HG03159 (cell line): ENCODE measurements around the gene NRXN3.
"Not testable (repeated sequence)": the region's sequence is repeated elsewhere in the genome, so short reads cannot be mapped to it uniquely, and the experiment has no call there.

Experiments used
- ATAC-seq: cut with Tn5 transposase; IDR thresholded peaks from one replicate; pipeline ENCODE4 v1.9.1; 2021; ENCODE audit warnings: mild to moderate bottlenecking, moderate library complexity; ENCODE audit not compliant: unreplicated experiment

The NRXN3 gene

GRCh38 chr14:78566026-78566858 lies 396.1 kb downstream of the NRXN3 start:
- ATAC-seq, result peak; percentile 96

- ATAC-seq, result no peak
Measured at GRCh38 chr14:78566859-78567172, 396.6 kb downstream of the NRXN3 start.

DNA sequence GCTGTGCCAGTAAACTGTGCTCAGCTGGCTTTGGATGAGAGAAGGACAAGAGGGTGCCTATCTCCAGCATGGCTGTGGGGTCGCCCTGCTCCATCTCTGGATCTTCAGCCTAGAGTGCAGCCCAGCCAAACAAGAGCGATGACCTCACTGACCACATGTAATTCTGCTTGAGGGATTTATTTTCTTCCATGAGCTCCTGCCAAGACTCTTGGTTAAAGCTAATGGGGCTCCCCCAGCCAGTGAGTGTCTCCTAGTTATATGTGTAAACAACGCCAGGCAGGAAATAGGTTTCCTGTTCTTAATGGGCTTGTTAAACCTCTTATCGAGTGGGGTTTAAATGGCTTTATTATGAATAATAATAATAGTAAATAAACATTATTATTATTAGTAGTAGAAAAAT lies 397.2 kb downstream of the NRXN3 start:
- no peak for ATAC-seq

- ATAC-seq, result not testable (repeated sequence)
Measured at GRCh38 chr14:78573736-78574135, 403.6 kb downstream of the NRXN3 start.

GRCh38 chr14:78576437-78577166 lies 406.4 kb downstream of the NRXN3 start:
- ATAC-seq, result no peak

DNA sequence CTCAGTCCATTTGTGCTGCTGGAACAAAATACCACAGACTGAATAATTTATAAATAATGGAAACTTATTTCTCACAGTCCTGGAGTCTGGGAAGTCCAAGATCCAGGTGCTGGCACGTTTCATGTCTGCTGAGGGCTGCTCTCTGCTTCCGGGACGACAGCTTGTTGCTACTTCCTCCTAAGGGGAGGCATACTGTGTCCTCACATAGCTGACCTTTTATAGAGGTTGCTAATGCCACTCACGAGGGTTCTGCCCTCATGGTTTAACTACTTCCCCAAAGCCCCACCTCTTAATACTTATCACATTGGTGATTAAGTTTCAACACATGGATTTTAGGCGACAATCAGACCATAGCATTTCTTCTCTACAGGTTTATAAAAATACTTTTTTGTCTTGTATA lies 411.1 kb downstream of the NRXN3 start:
- no peak for ATAC-seq

DNA sequence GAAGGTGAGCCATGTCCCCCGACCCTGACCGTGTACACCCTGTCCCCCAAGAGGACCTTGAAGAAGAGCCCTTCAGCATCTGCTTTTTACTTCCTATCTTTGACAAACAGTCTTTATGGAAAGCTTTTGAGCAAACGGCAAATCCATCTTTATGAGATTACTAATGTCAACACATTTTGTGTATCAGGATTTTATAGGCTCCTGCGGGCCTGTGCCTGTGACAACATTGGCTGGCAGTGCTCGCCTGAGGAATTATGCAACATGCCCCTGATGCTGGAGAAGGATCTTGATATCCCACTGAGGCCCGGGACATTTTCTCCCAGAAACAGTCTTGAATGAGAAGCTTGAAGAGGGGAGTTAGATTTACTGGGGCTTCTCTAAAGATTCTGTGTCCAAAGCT lies 416.5 kb downstream of the NRXN3 start:
- no peak for ATAC-seq

DNA sequence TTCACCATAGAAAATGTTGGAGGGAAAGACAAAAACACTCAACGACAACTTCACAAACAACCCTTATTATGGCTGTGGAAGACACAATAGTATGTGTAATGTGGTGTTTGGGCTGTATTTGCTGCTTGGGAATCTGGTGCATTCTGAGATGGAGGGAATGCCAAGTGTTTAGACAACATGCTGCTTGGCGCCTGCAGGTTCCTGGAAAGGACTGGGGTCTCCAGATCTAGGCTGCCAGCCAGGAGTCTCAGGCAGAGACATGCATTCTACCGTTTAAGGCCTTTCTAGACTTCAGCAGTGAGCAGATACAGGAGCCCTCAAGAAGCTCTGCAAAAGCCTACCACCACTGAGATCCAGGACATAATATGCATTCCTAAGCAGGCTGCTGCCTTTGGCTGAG lies 418.7 kb downstream of the NRXN3 start:
- no peak for ATAC-seq

DNA sequence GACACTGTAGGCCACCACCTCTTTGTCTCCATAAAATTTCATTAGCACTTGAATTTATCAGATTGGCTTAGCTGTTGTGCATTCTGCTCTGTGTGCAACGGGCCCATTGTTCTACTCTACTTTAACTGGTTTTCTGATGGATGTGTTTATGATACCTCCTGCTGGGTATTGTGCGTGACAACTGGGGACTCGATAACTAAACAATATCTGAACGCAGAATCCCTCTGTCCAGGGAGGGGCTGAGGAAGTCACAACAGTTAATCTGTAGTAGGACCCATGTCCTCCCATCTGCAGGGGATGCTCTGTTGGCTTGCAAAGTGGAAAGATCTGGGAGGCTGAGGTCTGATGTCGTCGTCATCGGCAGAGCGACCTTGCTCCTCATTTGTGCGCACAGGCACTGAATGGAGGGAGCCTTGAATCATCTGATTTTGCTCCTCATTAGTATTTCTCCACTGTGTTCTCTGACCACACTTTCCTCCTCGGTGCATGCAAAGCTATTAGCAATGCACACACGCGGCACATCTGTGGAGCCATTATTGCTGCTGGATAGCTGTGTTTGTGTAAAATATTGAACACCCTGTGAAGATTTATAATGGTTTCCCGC lies 422.5 kb downstream of the NRXN3 start:
- no peak for ATAC-seq

DNA sequence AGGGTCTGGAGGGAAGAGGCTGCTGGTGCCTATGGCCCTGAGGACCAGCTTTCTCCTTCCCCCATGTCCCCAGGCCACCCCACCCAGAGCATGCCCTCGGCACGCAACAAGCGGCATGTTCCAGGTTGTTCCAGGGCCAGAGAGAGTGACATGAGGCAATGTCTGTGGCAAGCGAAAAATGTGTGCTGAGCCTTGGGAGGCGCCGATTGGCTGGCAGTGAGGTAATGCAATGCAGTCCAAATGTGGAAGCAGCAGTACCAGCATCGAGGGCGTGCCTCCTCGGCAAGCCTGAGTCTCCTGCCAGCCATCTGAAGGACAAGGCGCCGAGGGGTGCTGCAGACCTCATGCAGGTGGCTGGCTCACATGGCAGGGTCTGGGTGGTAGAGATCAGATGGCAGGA lies 423.8 kb downstream of the NRXN3 start:
- no peak for ATAC-seq

DNA sequence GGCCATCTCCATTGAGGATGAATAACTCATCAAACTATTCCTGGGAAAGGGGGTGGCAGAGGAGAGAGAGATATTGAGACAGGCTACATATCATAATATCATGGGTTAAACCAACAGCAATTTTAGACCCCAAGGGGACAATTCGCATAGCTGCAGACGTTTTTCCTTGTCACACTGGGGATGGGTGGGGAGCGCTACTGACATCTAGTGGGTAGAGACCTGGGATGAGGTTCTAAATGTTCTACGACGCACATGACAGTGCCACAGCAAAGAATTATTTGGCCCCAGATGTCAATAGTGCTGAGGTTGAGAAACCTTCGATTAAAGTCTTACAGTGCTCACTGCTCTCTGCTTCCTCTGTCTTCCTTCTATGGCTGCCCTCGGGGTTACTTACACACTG lies 425.6 kb downstream of the NRXN3 start:
- ATAC-seq, result no peak

DNA sequence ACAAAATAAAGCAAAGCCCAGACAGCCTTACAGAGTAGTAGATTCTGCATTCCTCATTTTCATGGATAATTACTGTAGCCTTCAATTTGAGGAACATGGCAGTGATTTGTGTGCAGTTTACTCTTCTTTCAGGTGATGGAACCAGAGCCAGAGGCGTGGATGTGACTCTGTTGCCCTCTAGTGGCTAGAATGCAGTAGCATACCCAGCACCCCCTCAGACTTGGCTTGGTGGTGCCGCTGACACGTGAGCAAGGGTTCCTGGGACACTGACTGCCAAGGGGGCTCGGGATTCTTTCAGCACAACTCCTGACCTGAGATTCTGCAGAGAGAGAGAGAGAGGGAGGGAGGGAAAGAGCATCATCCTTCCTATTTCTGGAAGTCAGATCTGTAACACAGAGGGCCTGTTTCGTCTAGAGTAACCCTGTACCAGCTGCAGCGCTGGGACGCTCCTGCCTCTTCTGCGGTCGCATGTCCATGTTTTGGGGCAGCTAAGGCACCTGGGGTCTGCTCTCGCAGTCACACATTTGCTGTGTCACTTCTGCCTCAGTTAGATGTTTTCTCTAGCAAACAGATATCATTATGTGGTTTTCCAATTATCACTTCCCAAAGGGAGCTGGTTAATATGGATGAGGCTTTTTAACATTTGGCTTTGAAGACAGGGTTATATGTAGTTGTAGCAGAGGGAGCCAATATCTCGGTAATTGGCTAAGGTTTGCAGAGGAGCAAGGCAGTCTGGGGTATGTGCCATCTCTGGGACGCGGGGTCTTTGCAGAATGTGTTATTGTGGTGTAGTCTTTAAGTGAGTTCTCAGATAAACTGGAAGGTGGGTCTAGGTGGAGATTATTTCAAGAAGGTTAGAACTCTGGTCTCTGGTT lies 428.1 kb downstream of the NRXN3 start:
- ATAC-seq, result peak; percentile 96

- ATAC-seq, result no peak
Measured at GRCh38 chr14:78605025-78605762, 435.0 kb downstream of the NRXN3 start.

DNA sequence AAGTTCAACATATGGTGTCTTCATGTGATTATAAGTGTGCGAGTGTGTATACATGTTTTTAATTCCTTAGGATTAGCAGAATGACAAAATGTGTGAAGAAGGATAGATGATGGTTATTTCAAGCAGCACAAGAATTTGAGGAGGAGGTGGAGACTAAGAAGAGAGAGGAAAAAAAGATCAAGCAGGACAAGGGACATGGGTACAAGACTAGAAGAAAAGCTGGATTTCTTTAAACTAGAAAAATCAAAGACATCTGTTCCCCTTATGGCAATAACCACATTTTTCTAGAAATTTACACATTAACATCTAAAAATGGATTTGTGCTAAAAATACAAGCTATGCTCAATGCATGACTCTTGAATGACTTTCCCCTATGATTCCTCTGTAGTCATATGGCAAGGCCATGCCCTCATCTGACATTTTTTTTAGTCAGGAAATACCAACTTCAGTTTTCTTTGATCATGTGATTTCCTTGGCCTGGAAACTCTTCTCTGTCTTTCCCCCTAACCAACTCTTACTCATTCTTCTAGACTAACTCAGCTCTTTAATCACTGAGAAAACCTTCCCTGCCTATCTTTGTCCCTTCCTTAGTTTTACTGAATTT lies 435.8 kb downstream of the NRXN3 start:
- no peak for ATAC-seq

- ATAC-seq, result no peak
Measured at GRCh38 chr14:78608998-78609787, 439.0 kb downstream of the NRXN3 start.

DNA sequence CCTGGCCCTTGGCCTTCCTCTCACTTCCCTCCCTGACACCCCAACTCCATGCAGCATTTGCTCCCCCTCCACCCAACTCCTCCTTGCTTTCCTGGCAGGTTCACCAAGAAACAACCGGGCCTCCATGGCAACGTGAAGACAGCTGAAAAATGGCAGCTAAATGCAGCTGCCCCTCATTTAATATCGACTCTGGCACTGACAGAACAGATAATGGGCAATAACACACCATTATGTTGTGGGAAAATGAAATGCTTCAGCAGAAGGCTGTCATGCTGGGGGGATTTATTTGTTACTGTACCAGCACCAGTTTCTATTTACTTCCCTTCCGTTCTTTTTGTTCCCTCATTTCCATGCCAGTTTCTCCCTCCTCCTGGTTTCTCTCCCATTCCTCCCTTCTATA lies 440.8 kb downstream of the NRXN3 start:
- no peak for ATAC-seq

DNA sequence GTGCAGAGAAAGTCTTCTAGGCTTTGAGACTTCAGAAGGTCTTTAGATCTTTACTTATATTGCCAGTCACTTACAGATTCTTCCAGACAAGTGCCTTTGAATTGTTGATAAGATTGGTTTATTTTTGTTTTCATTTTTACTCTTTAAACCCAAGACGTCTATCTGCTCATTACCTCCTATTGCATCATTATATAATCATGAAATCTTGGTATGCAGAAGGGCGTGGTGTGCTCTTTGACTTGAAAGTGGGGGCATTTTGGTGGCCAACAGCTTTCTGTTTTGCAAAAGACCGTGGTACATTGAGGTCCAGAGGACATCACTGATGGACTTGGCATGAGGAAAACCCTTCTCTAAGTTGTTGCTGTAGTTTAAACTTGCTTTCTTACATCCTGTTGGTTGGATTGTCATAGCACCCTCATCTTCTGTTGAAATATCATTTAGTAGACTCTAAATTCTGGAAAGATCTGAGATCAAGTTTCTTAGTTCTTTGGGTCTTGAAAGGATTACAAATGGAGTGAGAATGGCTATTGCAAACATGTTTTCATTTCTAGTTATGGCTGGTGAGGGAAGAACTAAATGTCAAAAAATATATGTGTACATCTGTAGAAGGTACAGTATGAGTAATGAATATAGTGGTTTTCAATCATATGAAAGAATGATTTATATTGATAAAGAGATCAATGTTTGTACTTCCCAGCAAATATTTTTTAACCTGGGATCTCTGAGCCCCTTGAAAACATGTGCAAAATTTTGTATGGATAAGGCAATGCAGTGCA lies 441.8 kb downstream of the NRXN3 start:
- ATAC-seq, result no peak

DNA sequence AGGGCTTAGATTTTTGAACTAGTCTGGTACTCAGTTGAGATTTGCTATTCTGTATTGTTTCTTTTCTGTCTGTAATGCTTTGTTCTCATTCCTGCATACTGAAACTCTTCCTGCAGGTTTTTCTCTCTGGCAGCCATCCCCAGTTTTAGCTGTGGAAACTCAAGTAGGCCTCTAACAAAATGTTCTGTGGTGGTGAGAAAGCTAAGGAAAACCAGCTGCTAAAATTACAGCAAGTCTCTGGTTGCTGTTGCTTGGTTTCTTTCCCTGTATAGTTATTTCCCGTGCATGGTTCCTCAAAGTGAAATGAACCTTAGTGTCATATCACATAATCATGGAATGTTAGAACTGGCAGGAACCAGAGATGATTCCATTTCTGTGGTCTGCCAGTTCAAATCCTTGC lies 442.5 kb downstream of the NRXN3 start:
- ATAC-seq, result no peak
